NCI-H460 (cell line): ENCODE data around the gene SPSB2. TPM values are rescaled to one million over a fixed set of nuclear protein-coding genes. Genes with fewer than 3 reads are reported as not detected.
A peak's percentile ranks its signal among the peaks of the same experiment; 100 is the strongest.

ENCODE experiments used
- DNase-seq: peaks from one replicate; pipeline ENCODE4 v3.0.0-alpha.2; 2016; ENCODE audit warnings: low read depth; ENCODE audit errors: extremely low read depth
- total RNA-seq: library from RNA; depleted of rRNA; stranded (reverse); fragments of >200 nt; shearing (Covaris generic); gene quantifications from 2 replicates; pipeline ENCODE4 v1.2.3, GENCODE V29; 2014

The SPSB2 gene
- total RNA-seq, 1 experiment from 2014 or later = 8.1 TPM

- no peak for DNase-seq
These were observed 38.2 kb downstream of the SPSB2 start for GRCh38 chr12:6834873-6835272.

GRCh38 chr12:6834254-6834653 is 38.8 kb downstream of the SPSB2 start:
- no peak for DNase-seq

- DNase-seq = no peak
These were observed 39.8 kb downstream of the SPSB2 start for GRCh38 chr12:6833189-6833890.

- no peak for DNase-seq
These were observed 41.0 kb downstream of the SPSB2 start for GRCh38 chr12:6832125-6832524.

GRCh38 chr12:6831450-6831995 is 41.6 kb downstream of the SPSB2 start:
- no peak for DNase-seq

- DNase-seq = no peak
These were observed 42.1 kb downstream of the SPSB2 start for GRCh38 chr12:6830999-6831398.

GRCh38 chr12:6830286-6830890 is 42.7 kb downstream of the SPSB2 start:
- DNase-seq = no peak

GRCh38 chr12:6829536-6830220 is 43.4 kb downstream of the SPSB2 start:
- no peak for DNase-seq

GRCh38 chr12:6828781-6829535 is 44.1 kb downstream of the SPSB2 start:
- no peak for DNase-seq

- peak; percentile 23 for DNase-seq
These were observed 44.9 kb downstream of the SPSB2 start, which contains the start of gene P3H3 for GRCh38 chr12:6827982-6828780. P3H3 (plus strand) TSS chr12:6828407; CDS start chr12:6828441, 34 bp downstream.

GRCh38 chr12:6827437-6827911 is 45.6 kb downstream of the SPSB2 start:
- DNase-seq = peak; percentile 75

GRCh38 chr12:6826734-6827436 is 46.2 kb downstream of the SPSB2 start:
- DNase-seq = no peak

- DNase-seq = no peak
These were observed 46.9 kb downstream of the SPSB2 start for GRCh38 chr12:6826125-6826733.

- DNase-seq = peak; percentile 69
These were observed 47.5 kb downstream of the SPSB2 start for GRCh38 chr12:6825398-6826124.

GRCh38 chr12:6824901-6825381 is 48.2 kb downstream of the SPSB2 start:
- no peak for DNase-seq

GRCh38 chr12:6824085-6824775 is 48.9 kb downstream of the SPSB2 start:
- no peak for DNase-seq
